ENCODE results near the gene CPNE2.

CPNE2 gene

DNA sequence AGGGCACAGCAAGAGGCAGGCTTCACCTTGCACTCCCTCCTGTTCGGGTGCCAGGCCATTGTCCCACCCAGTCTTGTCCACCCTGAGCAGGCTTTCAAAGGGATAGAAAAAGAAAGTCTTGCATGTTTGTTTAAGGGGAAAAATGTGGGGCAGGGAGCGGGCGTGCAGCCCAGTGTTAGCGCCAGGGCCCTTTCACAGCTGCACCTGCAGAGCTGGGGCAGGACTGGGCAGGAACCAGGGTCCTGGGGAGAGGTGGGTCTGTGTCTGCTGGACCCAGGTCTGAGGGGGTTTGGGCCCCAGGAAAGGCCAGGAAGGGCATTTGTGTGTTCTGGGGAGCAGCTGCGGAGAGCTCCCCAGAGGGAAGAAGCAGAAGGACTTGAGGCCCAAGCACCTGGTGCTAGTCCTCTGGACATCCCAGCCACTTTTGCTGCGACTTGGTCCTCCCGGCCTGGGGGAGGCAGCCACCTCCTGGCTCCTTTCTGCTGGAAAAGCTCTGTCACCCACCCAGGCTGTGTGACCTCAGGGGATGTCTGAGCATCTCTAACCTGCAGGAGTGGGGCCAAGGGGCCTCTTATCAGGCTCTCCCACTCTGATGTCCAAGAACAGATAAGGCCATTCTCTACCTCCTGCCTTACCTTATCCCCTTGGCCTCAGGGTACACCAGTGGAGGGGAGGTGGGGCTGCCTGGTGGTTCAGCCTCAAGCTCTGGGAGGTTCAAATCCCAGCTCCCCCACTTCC is 48.7 kb downstream of the CPNE2 start:
- Histone ChIP-seq H3K4me1 (no peaks in the 10 kb centered on the region), H3K9me3 (no peaks in the 10 kb centered on the region), H3K4me3 (ENCODE audit: low read depth, low read length) (no peak overlapping the region), H3K36me3 (no peaks in the 10 kb centered on the region), H3K27me3 (no peaks in the 10 kb centered on the region)
- DNase-seq: no peak
- TF ChIP-seq, protein P1, sequence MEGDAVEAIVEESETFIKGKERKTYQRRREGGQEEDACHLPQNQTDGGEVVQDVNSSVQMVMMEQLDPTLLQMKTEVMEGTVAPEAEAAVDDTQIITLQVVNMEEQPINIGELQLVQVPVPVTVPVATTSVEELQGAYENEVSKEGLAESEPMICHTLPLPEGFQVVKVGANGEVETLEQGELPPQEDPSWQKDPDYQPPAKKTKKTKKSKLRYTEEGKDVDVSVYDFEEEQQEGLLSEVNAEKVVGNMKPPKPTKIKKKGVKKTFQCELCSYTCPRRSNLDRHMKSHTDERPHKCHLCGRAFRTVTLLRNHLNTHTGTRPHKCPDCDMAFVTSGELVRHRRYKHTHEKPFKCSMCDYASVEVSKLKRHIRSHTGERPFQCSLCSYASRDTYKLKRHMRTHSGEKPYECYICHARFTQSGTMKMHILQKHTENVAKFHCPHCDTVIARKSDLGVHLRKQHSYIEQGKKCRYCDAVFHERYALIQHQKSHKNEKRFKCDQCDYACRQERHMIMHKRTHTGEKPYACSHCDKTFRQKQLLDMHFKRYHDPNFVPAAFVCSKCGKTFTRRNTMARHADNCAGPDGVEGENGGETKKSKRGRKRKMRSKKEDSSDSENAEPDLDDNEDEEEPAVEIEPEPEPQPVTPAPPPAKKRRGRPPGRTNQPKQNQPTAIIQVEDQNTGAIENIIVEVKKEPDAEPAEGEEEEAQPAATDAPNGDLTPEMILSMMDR (IDR thresholded peaks at IDR 0.05; ENCODE audit: low read depth, low read length): no peak

DNA sequence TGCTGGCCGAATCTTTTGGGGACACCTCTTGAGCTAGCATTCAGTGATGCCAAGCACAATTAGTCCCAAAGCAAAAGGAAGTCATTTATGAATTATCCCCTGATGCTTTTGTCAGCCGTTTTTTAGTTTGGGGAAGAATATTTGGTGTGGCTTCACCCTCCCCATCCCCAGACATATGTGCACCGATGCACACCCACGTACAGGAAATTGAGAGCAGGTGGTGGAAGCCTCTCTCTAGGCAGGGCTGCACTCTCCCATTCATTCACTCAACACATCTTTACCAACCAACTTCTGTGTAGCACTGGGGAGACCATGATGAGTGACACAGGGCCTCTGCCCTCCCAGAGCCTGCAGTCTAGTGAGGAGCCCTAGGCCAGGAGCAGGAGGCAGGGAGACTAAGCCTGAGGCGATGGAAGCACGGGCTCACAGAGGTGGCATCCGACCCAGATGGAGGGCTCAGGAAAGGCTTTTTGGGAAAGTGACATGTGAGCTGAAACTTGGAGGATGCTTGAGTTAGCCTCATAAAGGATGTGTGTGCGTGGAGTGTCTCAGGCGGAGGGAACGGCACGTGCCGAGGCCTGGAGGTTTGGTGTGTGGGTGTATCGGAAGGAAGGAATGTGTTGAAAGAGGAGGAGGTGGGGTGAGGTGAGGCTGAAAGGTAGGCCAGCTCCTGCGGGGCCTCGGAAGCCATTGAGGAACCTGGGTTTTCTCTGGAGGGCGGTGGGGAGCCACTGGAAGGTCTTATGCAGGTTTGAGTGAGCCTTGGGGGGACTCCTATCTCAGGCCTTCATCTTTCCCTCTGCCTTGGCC is 49.6 kb downstream of the CPNE2 start:
- TF ChIP-seq, protein P1 (IDR thresholded peaks at IDR 0.05; ENCODE audit: low read depth, low read length): no peak
- Histone ChIP-seq H3K4me1 (no peaks in the 10 kb centered on the region), H3K27me3 (no peaks in the 10 kb centered on the region), H3K4me3 (ENCODE audit: low read depth, low read length) (no peak overlapping the region), H3K36me3 (no peaks in the 10 kb centered on the region), H3K9me3 (no peaks in the 10 kb centered on the region)
- DNase-seq: no peak

DNA sequence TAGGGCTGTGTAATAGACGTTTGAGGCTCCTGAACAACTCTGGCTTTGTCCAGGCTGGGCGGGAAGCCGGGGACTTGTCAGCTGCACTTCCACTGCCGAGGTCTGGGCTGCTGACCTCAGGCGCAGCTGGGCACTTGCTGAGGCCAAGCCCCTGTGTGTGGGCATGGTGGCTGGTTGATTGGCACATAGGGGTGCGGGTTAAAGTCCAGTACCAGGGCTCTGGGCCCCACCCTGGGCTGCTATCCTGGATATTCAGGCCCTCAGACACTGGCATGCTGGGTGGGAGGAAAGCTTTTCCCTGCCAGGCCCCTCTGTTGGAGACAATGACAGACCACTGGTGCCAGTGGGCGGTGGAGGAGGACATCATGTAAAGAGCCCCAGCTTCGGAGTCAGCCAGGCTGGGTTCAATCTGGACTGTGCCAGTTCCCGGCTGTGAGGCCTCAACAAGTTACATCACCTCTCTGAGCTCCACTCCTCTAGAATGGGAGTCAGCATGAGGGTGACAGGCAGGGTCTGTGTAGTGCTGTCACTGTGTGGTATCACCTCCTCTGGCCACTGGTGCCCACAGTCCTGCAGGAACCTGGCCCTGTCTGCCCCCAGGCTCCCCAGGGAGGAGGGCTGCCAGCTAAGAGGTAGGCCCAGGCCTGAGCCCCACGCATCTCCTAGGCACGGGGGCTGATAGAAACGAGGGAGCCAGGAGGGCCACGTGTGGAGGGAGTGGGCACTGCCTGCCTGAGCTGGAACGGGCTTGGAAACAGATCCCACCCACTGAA is 51.0 kb downstream of the CPNE2 start:
- Histone ChIP-seq H3K4me3 (ENCODE audit: low read depth, low read length) (no peak overlapping the region), H3K27me3 (no peaks in the 10 kb centered on the region), H3K36me3 (no peaks in the 10 kb centered on the region), H3K4me1 (no peaks in the 10 kb centered on the region), H3K9me3 (no peaks in the 10 kb centered on the region)
- TF ChIP-seq, protein P1 (IDR thresholded peaks at IDR 0.05; ENCODE audit: low read depth, low read length): no peak
- DNase-seq: no peak

DNA sequence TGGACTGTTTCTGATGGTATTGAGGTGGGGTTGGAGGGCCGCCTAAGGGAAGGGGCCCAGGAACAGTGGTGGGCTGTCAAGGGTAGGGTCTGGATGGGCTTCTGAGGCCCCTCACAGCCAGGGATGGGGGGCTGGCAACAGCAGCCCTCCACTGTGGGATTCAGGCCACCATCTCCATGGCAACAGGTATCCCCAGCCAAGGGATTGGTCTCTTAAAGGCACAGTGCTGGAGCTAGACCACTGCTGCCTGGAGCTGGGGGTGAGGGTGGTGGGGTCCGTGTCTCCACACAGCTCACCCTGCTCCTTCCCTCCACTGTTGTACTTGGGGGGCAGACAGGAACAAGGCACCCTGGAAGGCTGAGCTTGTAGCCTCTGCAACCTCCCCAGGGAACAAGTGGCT is 51.6 kb downstream of the CPNE2 start:
- no peaks in the 10 kb centered on the region for H3K9me3 ChIP-seq
- TF ChIP-seq, protein P1 (IDR thresholded peaks at IDR 0.05; ENCODE audit: low read depth, low read length): no peak
- no peak for DNase-seq
- H3K4me1 ChIP-seq: no peaks in the 10 kb centered on the region
- H3K4me3 ChIP-seq (ENCODE audit: low read depth, low read length): no peak overlapping the region
- no peaks in the 10 kb centered on the region for H3K27me3 ChIP-seq
- H3K36me3 ChIP-seq: no peaks in the 10 kb centered on the region

DNA sequence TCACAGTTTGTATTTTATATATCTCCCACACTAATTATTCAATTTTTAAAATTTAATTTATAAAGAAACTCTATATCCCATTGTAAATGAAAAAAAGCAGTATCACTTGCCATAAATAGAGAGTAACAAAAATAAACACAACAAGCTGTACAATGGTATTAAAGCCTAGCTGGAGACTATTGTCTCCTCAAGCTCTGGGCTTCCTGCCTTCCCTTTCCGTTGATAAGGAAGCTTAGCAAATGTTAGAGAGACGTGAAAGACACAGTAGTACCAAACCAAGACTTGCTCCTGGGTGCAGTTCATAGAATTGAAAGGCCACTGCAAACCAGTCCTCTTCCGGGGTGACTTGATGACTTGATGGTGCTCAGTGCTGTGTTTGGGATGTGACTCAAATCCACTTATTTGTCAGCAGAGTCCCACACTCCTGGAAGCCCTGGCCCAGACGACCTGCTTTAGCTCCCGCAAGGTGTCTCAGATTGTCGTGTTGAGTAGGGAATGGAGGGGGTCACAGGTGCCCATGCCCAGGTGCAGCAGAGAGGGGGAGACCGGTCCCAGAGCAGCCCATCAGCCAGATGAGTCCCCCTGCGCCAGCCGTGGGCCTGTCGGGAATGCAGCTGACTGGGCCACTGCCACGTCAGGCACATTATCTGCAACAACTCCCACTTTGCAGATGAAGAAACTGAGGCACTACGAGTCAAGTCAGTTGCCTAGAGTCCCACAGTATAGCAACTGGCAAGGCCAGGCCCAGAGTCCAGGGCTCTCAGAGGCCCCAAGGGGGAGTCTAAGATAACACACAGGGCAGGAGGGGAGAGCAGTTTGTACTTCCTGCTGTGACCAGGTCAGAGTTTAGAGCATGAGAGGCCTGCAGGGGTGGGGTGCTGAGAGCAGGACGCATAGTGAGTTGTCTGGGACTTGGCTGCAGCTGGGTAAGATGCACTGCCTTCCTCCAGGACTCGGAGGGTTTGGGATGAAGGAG is 53.0 kb downstream of the CPNE2 start:
- Histone ChIP-seq H3K9me3 (no peaks in the 10 kb centered on the region), H3K27me3 (no peaks in the 10 kb centered on the region), H3K4me1 (no peaks in the 10 kb centered on the region), H3K36me3 (no peaks in the 10 kb centered on the region), H3K4me3 (ENCODE audit: low read depth, low read length) (no peak overlapping the region)
- DNase-seq: no peak
- TF ChIP-seq, protein P1 (IDR thresholded peaks at IDR 0.05; ENCODE audit: low read depth, low read length): no peak

Measured in BE2C (cell line).